C4-2B (cell line): ENCODE data around the gene LRRC15.

Experiments
- H3K27ac ChIP-seq: fragments of 450-650 bp; 2 replicates; pipeline ENCODE4 v1.5.1; 2017
- CTCF ChIP-seq: fragments of 450-650 bp; conservative IDR thresholded peaks from 2 replicates; pipeline ENCODE4 v1.5.1; 2017; ENCODE audit warnings: mild to moderate bottlenecking
- ZFX ChIP-seq: fragments of 450-650 bp; IDR thresholded peaks from 2 replicates; pipeline ENCODE4 v1.6.1; 2017

Gene LRRC15

GRCh38 chr3:194395212-194395611 lies 25.7 kb upstream of the LRRC15 start:
- H3K27ac ChIP-seq = no peak overlapping the region
- no peak for TF ChIP-seq ZFX
- TF ChIP-seq CTCF = no peak

GRCh38 chr3:194392576-194392975 lies 23.0 kb upstream of the LRRC15 start:
- H3K27ac ChIP-seq = no peak overlapping the region
- TF ChIP-seq CTCF = no peak
- TF ChIP-seq ZFX = no peak

- no peak overlapping the region for H3K27ac ChIP-seq
- no peak for TF ChIP-seq ZFX
- TF ChIP-seq CTCF = no peak
Observed at GRCh38 chr3:194390835-194391234, 21.3 kb upstream of the LRRC15 start.

GRCh38 chr3:194389269-194389668 lies 19.7 kb upstream of the LRRC15 start:
- H3K27ac ChIP-seq = no peak overlapping the region
- no peak for TF ChIP-seq ZFX
- no peak for TF ChIP-seq CTCF

GRCh38 chr3:194387926-194388418 lies 18.4 kb upstream of the LRRC15 start:
- H3K27ac ChIP-seq = no peak overlapping the region
- TF ChIP-seq ZFX (no peak), CTCF (no peak)

GRCh38 chr3:194387276-194387675 lies 17.7 kb upstream of the LRRC15 start:
- no peak overlapping the region for H3K27ac ChIP-seq
- TF ChIP-seq CTCF (no peak), ZFX (no peak)

GRCh38 chr3:194386648-194387047 lies 17.1 kb upstream of the LRRC15 start:
- TF ChIP-seq ZFX (no peak), CTCF (no peak)
- H3K27ac ChIP-seq = no peak overlapping the region
